GM12878 (cell line): Measurements from ENCODE around the gene NEK7. TPM values are rescaled to one million over a fixed set of nuclear protein-coding genes. Genes with fewer than 3 reads are reported as not detected.

Experiments
- ATAC-seq: fragments of 200-7000 bp; cut with Tn5 transposase; 3 replicates; pipeline ENCODE4 v1.9.1; 2020; ENCODE audit warnings: mild to moderate bottlenecking, moderate library complexity
- BruUV-seq: library from RNA; stranded (reverse); fragments of 400-500 nt; replicated peaks from 2 replicates; lab custom pipeline; 2021; lab: Mats Ljungman, UMichigan
- CTCF ChIA-PET: fragments of 300-600 bp; sonication (Branson Sonifier 250); formaldehyde crosslinking; extraction: SDS; loops from one replicate; lab custom pipeline; 2021; ENCODE audit warnings: inconsistent platforms; lab: Yijun Ruan, JAX
- POLR2A ChIA-PET: fragments of 350-600 bp; formaldehyde crosslinking; extraction: SDS; loops from one replicate; lab custom pipeline; 2021; ENCODE audit warnings: inconsistent platforms; lab: Charles Lee
- RAD21 ChIA-PET: fragments of 300-600 bp; sonication (Branson Sonifier 250); formaldehyde crosslinking; loops from one replicate; lab custom pipeline; 2023; ENCODE audit warnings: antibody characterized with exemption; ENCODE audit not compliant: unreplicated experiment; lab: Charles Lee
- SMC1A ChIA-PET: fragments of 300-600 bp; sonication (Branson Sonifier 250); formaldehyde crosslinking; loops from one replicate; lab custom pipeline; 2023; ENCODE audit not compliant: unreplicated experiment, uncharacterized antibody; lab: Charles Lee
- DNase-seq: peaks from one replicate; pipeline ENCODE4 v3.0.0-alpha.2; 2011; ENCODE audit warnings: low read depth, low spot score
- FAIRE-seq: peaks from 3 replicates; lab custom pipeline; 2011; peaks lifted over from hg19 to GRCh38; lab: Jason Lieb, UNC
- H2AFZ ChIP-seq: 2 replicates; pipeline ENCODE4 v1.6.0; 2011; ENCODE audit warnings: low read depth, low read length, control low read depth; ENCODE audit not compliant: control insufficient read depth
- H3K27ac ChIP-seq: 2 replicates; pipeline ENCODE4 v1.5.1; 2011; ENCODE audit warnings: control low read depth; ENCODE audit not compliant: control insufficient read depth, insufficient read depth
- H3K27me3 ChIP-seq, 2 experiments: replicated peaks in 1 of 2; 2 replicates each; pipeline versions ENCODE4 v1.6.0 to v1.6.1; 2011; ENCODE audit warnings: low read length in 1 of 2; ENCODE audit not compliant: control insufficient read depth in 2 of 2, insufficient read depth in 2 of 2
- H3K36me3 ChIP-seq, 2 experiments: 2 replicates each; pipeline ENCODE4 v1.5.1; 2011; ENCODE audit warnings: low read length in 1 of 2; ENCODE audit not compliant: control insufficient read depth in 2 of 2, insufficient read depth in 2 of 2
- H3K4me1 ChIP-seq: 2 replicates; pipeline ENCODE4 v1.6.1; 2011; ENCODE audit warnings: mild to moderate bottlenecking, low read length, moderate library complexity, mixed read lengths; ENCODE audit not compliant: control insufficient read depth, insufficient read depth
- H3K4me2 ChIP-seq: 2 replicates; pipeline ENCODE4 v1.6.0; 2011; ENCODE audit warnings: control low read depth; ENCODE audit not compliant: control insufficient read depth, insufficient read depth
- H3K4me3 ChIP-seq: fragments of 200-600 bp; sonication (generic); 2 replicates; pipeline ENCODE4 v1.5.1; 2016
- H3K79me2 ChIP-seq: 2 replicates; pipeline ENCODE4 v1.6.0; 2011; ENCODE audit warnings: low read length; ENCODE audit not compliant: control insufficient read depth, insufficient read depth
- H3K9ac ChIP-seq: 2 replicates; pipeline ENCODE4 v1.8.0; 2011; ENCODE audit warnings: low read length, control low read depth, mixed read lengths; ENCODE audit not compliant: control insufficient read depth, insufficient read depth
- H3K9me3 ChIP-seq: replicated peaks from 3 replicates; pipeline ENCODE4 v1.5.1; 2011; ENCODE audit warnings: mild to moderate bottlenecking, low read length; ENCODE audit not compliant: control insufficient read depth, insufficient read depth
- H4K20me1 ChIP-seq: 2 replicates; pipeline ENCODE4 v1.6.0; 2011; ENCODE audit not compliant: control insufficient read depth, insufficient read depth
- ATF7 ChIP-seq: fragments of 450-650 bp; IDR thresholded peaks from 2 replicates; pipeline ENCODE4 v1.6.1; 2016; ENCODE audit warnings: low read depth, mild to moderate bottlenecking
- CEBPB ChIP-seq, 2 experiments: fragments of 150-350 bp in 1 of 2; IDR thresholded peaks; 2 replicates each; pipeline ENCODE4 v1.6.1; 2012 to 2014; ENCODE audit warnings: low read depth in 2 of 2, low read length in 2 of 2, borderline replicate concordance in 1 of 2, inconsistent platforms in 1 of 2
- ESRRA ChIP-seq: IDR thresholded peaks from 2 replicates; pipeline ENCODE4 v1.6.1; 2012; ENCODE audit warnings: mild to moderate bottlenecking, low read length, improper control_type of control experiment
- GABPA ChIP-seq: IDR thresholded peaks from 2 replicates; pipeline ENCODE4 v1.6.1; 2014; ENCODE audit warnings: antibody characterized with exemption, low read depth, mild to moderate bottlenecking, inconsistent platforms
- RBBP5 ChIP-seq: fragments of 200-600 bp; sonication (generic); conservative IDR thresholded peaks from 2 replicates; pipeline ENCODE4 v1.6.1; 2016
- SIX5 ChIP-seq: IDR thresholded peaks from 2 replicates; pipeline ENCODE4 v1.6.1; 2011; ENCODE audit warnings: mild to moderate bottlenecking, low read depth, low read length, moderate library complexity; ENCODE audit not compliant: severe bottlenecking
- SMAD1 ChIP-seq: fragments of 450-650 bp; IDR thresholded peaks from 2 replicates; pipeline ENCODE4 v1.6.1; 2018; ENCODE audit warnings: mild to moderate bottlenecking, low read depth; ENCODE audit not compliant: partially characterized antibody
- SMARCA5 ChIP-seq: fragments of 450-650 bp; IDR thresholded peaks from 2 replicates; pipeline ENCODE4 v1.6.1; 2017; ENCODE audit warnings: mild to moderate bottlenecking
- SREBF1 ChIP-seq: IDR thresholded peaks from 2 replicates; pipeline ENCODE4 v1.6.1; 2012; ENCODE audit warnings: mild to moderate bottlenecking, low read length
- ZNF217 ChIP-seq: fragments of 450-650 bp; IDR thresholded peaks from 2 replicates; pipeline ENCODE4 v1.6.1; 2017; ENCODE audit warnings: antibody characterized with exemption, mild to moderate bottlenecking
- ZSCAN29 ChIP-seq: fragments of 450-650 bp; IDR thresholded peaks from 2 replicates; pipeline ENCODE4 v1.6.1; 2017; ENCODE audit warnings: mild to moderate bottlenecking, moderate library complexity
- WGBS: methylation state at CpG from one replicate; pipeline ENCODE4 v1.1.6; 2016; ENCODE audit warnings: low lambda C conversion rate; ENCODE audit not compliant: insufficient replicate concordance, insufficient coverage; ENCODE audit errors: missing lambda C conversion rate; 5-methylcytosine and 5-hydroxymethylcytosine counted together
- in situ Hi-C: fragments of 300-500 bp; cut with MboI; formaldehyde crosslinking; loops from 9 replicates; pipeline ENCODE4 v1.14.3; 2018; ENCODE audit warnings: mixed read lengths
- intact Hi-C: fragments of 100-400 bp; cut with micrococcal nuclease; formaldehyde crosslinking; loops from one replicate; pipeline ENCODE4 v1.14.2; 2022; ENCODE audit not compliant: unreplicated experiment
- polyA plus RNA-seq, 11 experiments: library from polyadenylated mRNA; depleted of rRNA in 4 of 11; unstranded in 6 of 11; stranded (reverse) in 5 of 11; fragments of >200 nt; fragmentation: Nextera tagmentation in 4 of 11; fragmentation: Illumina TruSeq in 1 of 11; extraction: Ambion mirVana in 4 of 11; extraction: Trizol in 1 of 11; gene quantifications; 1 replicate in 1 of 11; 2 replicates in 10 of 11; pipeline versions ENCODE4 v1.2.1 to v1.2.3, GENCODE V29; 2011 to 2016; ENCODE audit warnings: inconsistent platforms in 2 of 11, missing spikeins in 2 of 11, low read depth in 1 of 11
- total RNA-seq, 4 experiments: library from RNA; depleted of rRNA in 3 of 4; stranded (reverse); fragments of >200 nt in 3 of 4; fragmentation: Illumina TruSeq in 1 of 4; extraction: Trizol in 1 of 4; gene quantifications; 2 replicates each; pipeline versions ENCODE4 v1.2.1 to v1.2.3, GENCODE V29; 2013 to 2021
- TF ChIP-seq, protein P1 (sequence below): fragments of 450-650 bp; conservative IDR thresholded peaks from 2 replicates; pipeline ENCODE4 v1.6.1; 2017; ENCODE audit warnings: mild to moderate bottlenecking, moderate library complexity
- TF ChIP-seq, protein P2 (sequence below): IDR thresholded peaks from 2 replicates; pipeline ENCODE4 v1.6.1; 2012; ENCODE audit warnings: low read depth, low read length, improper control_type of control experiment
- TF ChIP-seq, protein P3 (sequence below): fragments of 450-650 bp; IDR thresholded peaks from 2 replicates; pipeline ENCODE4 v1.6.1; 2017; ENCODE audit warnings: mild to moderate bottlenecking, moderate library complexity

Gene NEK7
- total and polyA plus RNA-seq, 10 of the 15 experiments (the other 5 are each of a cell fraction or from before 2014, with no cell fraction given) = 9.4 to 77.7 (median 24.0) TPM

DNA sequence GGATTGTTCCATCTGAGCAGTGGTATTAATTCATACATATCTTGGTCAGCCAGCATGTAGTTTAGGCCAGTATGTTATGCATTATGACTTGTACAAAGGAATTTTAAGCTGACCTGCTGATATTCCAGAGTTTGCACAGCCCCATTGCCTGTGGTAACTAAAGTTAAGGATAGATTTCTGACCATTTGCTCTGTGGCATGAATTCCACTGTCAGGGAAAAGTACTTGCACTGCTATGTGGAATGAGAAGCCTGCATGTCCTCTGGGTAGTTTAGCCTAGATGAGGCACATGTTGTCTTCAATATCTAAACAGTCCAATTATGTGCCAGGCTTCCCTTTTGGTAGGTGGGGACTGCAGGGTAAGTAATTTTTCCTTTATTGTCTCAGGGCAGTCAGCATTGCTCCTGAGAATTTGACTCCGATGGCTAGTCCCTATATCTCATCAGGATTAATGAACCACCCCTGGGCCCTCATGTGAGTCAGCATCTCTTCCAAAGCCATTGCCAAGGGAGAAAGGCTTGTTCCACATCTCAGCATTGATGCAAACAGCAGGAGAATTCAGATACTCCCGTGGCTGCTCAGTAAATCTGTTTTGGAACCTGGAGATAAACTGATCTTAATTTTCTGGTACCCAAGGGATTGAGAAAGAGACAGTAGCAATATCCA, 30.2 kb downstream of the NEK7 start:
- peaks cover 47% of the 10 kb centered on the region for H3K79me2 ChIP-seq
- intact Hi-C loops (no loop called here), in situ Hi-C loops (no loop called here)
- no peak overlapping the region for H3K4me2 ChIP-seq
- ATAC-seq = no peak
- H3K27ac ChIP-seq = no peak overlapping the region
- H3K36me3 ChIP-seq = no peaks in the 10 kb centered on the region
- SMC1A ChIA-PET = interaction anchor here (0.9 to 2.1 kb wide), 9 partner anchors 8 to 66 kb away, joined by 3 to 21 read pairs (median 5); no protein-coding TSS in a partner anchor
- RAD21 ChIA-PET = interaction anchor here (1.4 kb wide), 1 partner anchor 12 kb away, joined by 3 read pairs; no protein-coding TSS in a partner anchor
- no peaks in the 10 kb centered on the region for H4K20me1 ChIP-seq
- BruUV-seq = no TSS peak
- 94% methylated on average over 2 of the region's 2 CpGs for WGBS
- no peak overlapping the region for H2AFZ ChIP-seq
- H3K4me1 ChIP-seq = no peaks in the 10 kb centered on the region; the same call in 1 of the 2 replicates
- CTCF ChIA-PET = interaction anchor here (1.0 to 1.5 kb wide), 5 partner anchors 9 to 18 kb away, joined by 3 to 10 read pairs (median 3); no protein-coding TSS in a partner anchor
- DNase-seq = no peak
- H3K27me3 ChIP-seq = no peaks in the 10 kb centered on the region
- no peak overlapping the region for H3K9ac ChIP-seq
- H3K4me3 ChIP-seq = no peak overlapping the region
- no peaks in the 10 kb centered on the region; the same call in 1 of the 3 replicates for H3K9me3 ChIP-seq
- POLR2A ChIA-PET = no interaction called here
- no peak for FAIRE-seq
- TF ChIP-seq, protein P1, sequence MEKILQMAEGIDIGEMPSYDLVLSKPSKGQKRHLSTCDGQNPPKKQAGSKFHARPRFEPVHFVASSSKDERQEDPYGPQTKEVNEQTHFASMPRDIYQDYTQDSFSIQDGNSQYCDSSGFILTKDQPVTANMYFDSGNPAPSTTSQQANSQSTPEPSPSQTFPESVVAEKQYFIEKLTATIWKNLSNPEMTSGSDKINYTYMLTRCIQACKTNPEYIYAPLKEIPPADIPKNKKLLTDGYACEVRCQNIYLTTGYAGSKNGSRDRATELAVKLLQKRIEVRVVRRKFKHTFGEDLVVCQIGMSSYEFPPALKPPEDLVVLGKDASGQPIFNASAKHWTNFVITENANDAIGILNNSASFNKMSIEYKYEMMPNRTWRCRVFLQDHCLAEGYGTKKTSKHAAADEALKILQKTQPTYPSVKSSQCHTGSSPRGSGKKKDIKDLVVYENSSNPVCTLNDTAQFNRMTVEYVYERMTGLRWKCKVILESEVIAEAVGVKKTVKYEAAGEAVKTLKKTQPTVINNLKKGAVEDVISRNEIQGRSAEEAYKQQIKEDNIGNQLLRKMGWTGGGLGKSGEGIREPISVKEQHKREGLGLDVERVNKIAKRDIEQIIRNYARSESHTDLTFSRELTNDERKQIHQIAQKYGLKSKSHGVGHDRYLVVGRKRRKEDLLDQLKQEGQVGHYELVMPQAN = no peak
- TF ChIP-seq ZSCAN29 (no peak), CEBPB (IDR thresholded peaks at IDR 0.05; ENCODE audit: borderline replicate concordance in 1 of 2, low read depth in 2 of 2, low read length in 2 of 2) (no peak), RBBP5 (no peak), SMAD1 (no peak), SMARCA5 (no peak), SIX5 (no peak), SREBF1 (no peak), ESRRA (no peak), GABPA (no peak), ATF7 (no peak), ZNF217 (no peak)
- TF ChIP-seq, protein P2, sequence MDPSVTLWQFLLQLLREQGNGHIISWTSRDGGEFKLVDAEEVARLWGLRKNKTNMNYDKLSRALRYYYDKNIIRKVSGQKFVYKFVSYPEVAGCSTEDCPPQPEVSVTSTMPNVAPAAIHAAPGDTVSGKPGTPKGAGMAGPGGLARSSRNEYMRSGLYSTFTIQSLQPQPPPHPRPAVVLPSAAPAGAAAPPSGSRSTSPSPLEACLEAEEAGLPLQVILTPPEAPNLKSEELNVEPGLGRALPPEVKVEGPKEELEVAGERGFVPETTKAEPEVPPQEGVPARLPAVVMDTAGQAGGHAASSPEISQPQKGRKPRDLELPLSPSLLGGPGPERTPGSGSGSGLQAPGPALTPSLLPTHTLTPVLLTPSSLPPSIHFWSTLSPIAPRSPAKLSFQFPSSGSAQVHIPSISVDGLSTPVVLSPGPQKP = no peak
- TF ChIP-seq, protein P3, sequence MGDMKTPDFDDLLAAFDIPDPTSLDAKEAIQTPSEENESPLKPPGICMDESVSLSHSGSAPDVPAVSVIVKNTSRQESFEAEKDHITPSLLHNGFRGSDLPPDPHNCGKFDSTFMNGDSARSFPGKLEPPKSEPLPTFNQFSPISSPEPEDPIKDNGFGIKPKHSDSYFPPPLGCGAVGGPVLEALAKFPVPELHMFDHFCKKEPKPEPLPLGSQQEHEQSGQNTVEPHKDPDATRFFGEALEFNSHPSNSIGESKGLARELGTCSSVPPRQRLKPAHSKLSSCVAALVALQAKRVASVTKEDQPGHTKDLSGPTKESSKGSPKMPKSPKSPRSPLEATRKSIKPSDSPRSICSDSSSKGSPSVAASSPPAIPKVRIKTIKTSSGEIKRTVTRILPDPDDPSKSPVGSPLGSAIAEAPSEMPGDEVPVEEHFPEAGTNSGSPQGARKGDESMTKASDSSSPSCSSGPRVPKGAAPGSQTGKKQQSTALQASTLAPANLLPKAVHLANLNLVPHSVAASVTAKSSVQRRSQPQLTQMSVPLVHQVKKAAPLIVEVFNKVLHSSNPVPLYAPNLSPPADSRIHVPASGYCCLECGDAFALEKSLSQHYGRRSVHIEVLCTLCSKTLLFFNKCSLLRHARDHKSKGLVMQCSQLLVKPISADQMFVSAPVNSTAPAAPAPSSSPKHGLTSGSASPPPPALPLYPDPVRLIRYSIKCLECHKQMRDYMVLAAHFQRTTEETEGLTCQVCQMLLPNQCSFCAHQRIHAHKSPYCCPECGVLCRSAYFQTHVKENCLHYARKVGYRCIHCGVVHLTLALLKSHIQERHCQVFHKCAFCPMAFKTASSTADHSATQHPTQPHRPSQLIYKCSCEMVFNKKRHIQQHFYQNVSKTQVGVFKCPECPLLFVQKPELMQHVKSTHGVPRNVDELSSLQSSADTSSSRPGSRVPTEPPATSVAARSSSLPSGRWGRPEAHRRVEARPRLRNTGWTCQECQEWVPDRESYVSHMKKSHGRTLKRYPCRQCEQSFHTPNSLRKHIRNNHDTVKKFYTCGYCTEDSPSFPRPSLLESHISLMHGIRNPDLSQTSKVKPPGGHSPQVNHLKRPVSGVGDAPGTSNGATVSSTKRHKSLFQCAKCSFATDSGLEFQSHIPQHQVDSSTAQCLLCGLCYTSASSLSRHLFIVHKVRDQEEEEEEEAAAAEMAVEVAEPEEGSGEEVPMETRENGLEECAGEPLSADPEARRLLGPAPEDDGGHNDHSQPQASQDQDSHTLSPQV = no peak
